Keratinocyte (primary cell): ENCODE results near the gene CKLF.

Source experiments
- EZH2 ChIP-seq: IDR thresholded peaks from one replicate; pipeline ENCODE4 v1.6.1; 2012; ENCODE audit warnings: inconsistent platforms, mild to moderate bottlenecking, low read length, moderate library complexity
- TF ChIP-seq, protein P1 (sequence below), 3 experiments: IDR thresholded peaks in 1 of 3; conservative IDR thresholded peaks in 1 of 3; optimal IDR thresholded peaks in 1 of 3; 2 replicates in 2 of 3; 3 replicates in 1 of 3; pipeline versions ENCODE3 to v1.5.1; 2011; ENCODE audit warnings: low read length in 3 of 3, mild to moderate bottlenecking in 3 of 3, moderate library complexity in 2 of 3, control low read depth in 1 of 3, inconsistent platforms in 1 of 3; ENCODE audit not compliant: insufficient read depth in 2 of 3; ENCODE audit errors: extremely low read depth in 1 of 3

DNA sequence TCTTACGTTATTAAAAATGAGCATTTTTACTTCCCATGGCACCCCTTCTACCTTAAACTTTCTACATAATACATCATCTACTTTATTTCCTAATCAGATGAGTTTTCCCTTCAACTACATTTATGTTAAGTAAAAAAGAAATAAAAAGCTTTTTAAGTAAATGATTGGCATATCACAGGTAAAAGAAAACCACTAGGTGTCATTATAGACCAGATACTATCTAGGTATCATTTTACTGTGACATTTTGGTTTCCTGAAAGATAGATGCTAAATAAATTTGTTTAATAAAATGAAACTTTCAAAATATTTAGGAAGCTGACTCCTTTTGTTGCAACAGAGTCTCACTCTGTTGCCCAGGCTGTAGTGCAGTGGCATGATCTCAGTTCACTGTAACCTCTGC, 10.0 kb downstream of the CKLF start:
- TF ChIP-seq, protein P1, sequence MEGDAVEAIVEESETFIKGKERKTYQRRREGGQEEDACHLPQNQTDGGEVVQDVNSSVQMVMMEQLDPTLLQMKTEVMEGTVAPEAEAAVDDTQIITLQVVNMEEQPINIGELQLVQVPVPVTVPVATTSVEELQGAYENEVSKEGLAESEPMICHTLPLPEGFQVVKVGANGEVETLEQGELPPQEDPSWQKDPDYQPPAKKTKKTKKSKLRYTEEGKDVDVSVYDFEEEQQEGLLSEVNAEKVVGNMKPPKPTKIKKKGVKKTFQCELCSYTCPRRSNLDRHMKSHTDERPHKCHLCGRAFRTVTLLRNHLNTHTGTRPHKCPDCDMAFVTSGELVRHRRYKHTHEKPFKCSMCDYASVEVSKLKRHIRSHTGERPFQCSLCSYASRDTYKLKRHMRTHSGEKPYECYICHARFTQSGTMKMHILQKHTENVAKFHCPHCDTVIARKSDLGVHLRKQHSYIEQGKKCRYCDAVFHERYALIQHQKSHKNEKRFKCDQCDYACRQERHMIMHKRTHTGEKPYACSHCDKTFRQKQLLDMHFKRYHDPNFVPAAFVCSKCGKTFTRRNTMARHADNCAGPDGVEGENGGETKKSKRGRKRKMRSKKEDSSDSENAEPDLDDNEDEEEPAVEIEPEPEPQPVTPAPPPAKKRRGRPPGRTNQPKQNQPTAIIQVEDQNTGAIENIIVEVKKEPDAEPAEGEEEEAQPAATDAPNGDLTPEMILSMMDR (optimal IDR thresholded peaks at IDR 0.05 in 1 of 3, IDR thresholded peaks at IDR 0.05 in 1 of 3, conservative IDR thresholded peaks at IDR 0.05 in 1 of 3; ENCODE audit: extremely low read depth in 1 of 3, insufficient read depth in 2 of 3, low read length in 3 of 3), result no peak
- no peak for TF ChIP-seq EZH2
